Stimulated activated effector memory CD8-positive, alpha-beta T cell treated with anti-CD3 and anti-CD28 coated beads, Interleukin-12 subunit alpha, Interleukin-12 subunit beta, amount 100 ng/mL, for 72 hours (primary cell): Measurements from ENCODE around the gene RAB30.
A peak's percentile ranks its signal among the peaks of the same experiment; 100 is the strongest.
"Not testable (repeated sequence)": the region's sequence is repeated elsewhere in the genome, so short reads cannot be mapped to it uniquely, and the experiment has no call there.

Source experiments
- ATAC-seq: fragments of 150-1000 bp; cut with Tn5 transposase; 2 replicates; pipeline ENCODE4 v1.10.0; 2021
- DNase-seq, 2 donors: peaks; one replicate each; pipeline ENCODE4 v3.0.0; 2021 to 2022; ENCODE audit warnings: low spot score in 2 of 2
- H3K27ac Mint-ChIP-seq: one replicate; pipeline ENCODE4 v1.8.0; 2022; ENCODE audit warnings: mild to moderate bottlenecking, mixed read lengths
- H3K36me3 Mint-ChIP-seq: one replicate; pipeline ENCODE4 v1.8.0; 2022; ENCODE audit warnings: mild to moderate bottlenecking, mixed read lengths
- H3K4me1 Mint-ChIP-seq: one replicate; pipeline ENCODE4 v1.8.0; 2022; ENCODE audit warnings: mixed read lengths
- H3K4me3 Mint-ChIP-seq: one replicate; pipeline ENCODE4 v1.8.0; 2022; ENCODE audit warnings: mild to moderate bottlenecking, mixed read lengths
- H3K9me3 Mint-ChIP-seq: one replicate; pipeline ENCODE4 v1.8.0; 2022; ENCODE audit warnings: mixed read lengths

Gene RAB30

GRCh38 chr11:82974851-82975250, 96.8 kb downstream of the RAB30 start:
- Mint-ChIP-seq H3K27ac (no peak overlapping the region), H3K4me1 (peaks cover 37% of the 10 kb centered on the region), H3K4me3 (no peak overlapping the region), H3K9me3 (no peaks in the 10 kb centered on the region), H3K36me3 (no peaks in the 10 kb centered on the region)
- DNase-seq (no peak), ATAC-seq (no peak)

- DNase-seq (no peak), ATAC-seq (no peak)
- Mint-ChIP-seq H3K27ac (no peak overlapping the region), H3K9me3 (no peaks in the 10 kb centered on the region), H3K4me3 (no peak overlapping the region), H3K36me3 (no peaks in the 10 kb centered on the region), H3K4me1 (peaks cover 31% of the 10 kb centered on the region)
Measured at GRCh38 chr11:82974135-82974534, 97.6 kb downstream of the RAB30 start.

- DNase-seq (no peak), ATAC-seq (peak; percentile 11)
- peaks cover 14% of the 10 kb centered on the region for H3K4me1 Mint-ChIP-seq
- H3K4me3 Mint-ChIP-seq: peak overlapping the region; percentile 64
- H3K36me3 Mint-ChIP-seq: no peaks in the 10 kb centered on the region
- peak overlapping the region; percentile 58 for H3K27ac Mint-ChIP-seq
- H3K9me3 Mint-ChIP-seq: no peaks in the 10 kb centered on the region
Measured at GRCh38 chr11:82972103-82972502, 99.6 kb downstream of the RAB30 start.

- H3K9me3 Mint-ChIP-seq, H3K36me3 Mint-ChIP-seq: not testable (repeated sequence)
- DNase-seq (peak in 1 of 2 donors; percentile 75), ATAC-seq (peak; percentile 90)
- Mint-ChIP-seq H3K4me3 (peak overlapping the region; percentile 64), H3K4me1 (peaks cover 14% of the 10 kb centered on the region), H3K27ac (peak overlapping the region; percentile 58)
Measured at GRCh38 chr11:82971519-82971946, 100.2 kb downstream of the RAB30 start.

- peaks cover 17% of the 10 kb centered on the region for H3K4me1 Mint-ChIP-seq
- not testable (repeated sequence) for H3K4me3 Mint-ChIP-seq, H3K36me3 Mint-ChIP-seq, H3K9me3 Mint-ChIP-seq, ATAC-seq, DNase-seq, H3K27ac Mint-ChIP-seq
Measured at GRCh38 chr11:82970507-82971083, 101.1 kb downstream of the RAB30 start.

GRCh38 chr11:82969811-82970210, 101.9 kb downstream of the RAB30 start:
- Mint-ChIP-seq H3K4me3 (no peak overlapping the region), H3K4me1 (peaks cover 20% of the 10 kb centered on the region), H3K36me3 (no peaks in the 10 kb centered on the region), H3K27ac (no peak overlapping the region), H3K9me3 (no peaks in the 10 kb centered on the region)
- no peak for DNase-seq
- no peak for ATAC-seq

- no peaks in the 10 kb centered on the region for H3K9me3 Mint-ChIP-seq
- H3K4me1 Mint-ChIP-seq: peaks cover 25% of the 10 kb centered on the region
- ATAC-seq (no peak), DNase-seq (no peak)
- H3K4me3 Mint-ChIP-seq: no peak overlapping the region
- H3K27ac Mint-ChIP-seq: no peak overlapping the region
- no peaks in the 10 kb centered on the region for H3K36me3 Mint-ChIP-seq
Measured at GRCh38 chr11:82967381-82967780, 104.3 kb downstream of the RAB30 start.

- H3K27ac Mint-ChIP-seq, ATAC-seq, H3K4me3 Mint-ChIP-seq, DNase-seq, H3K9me3 Mint-ChIP-seq: not testable (repeated sequence)
- Mint-ChIP-seq H3K36me3 (peaks cover 11% of the 10 kb centered on the region), H3K4me1 (peaks cover 44% of the 10 kb centered on the region)
Measured at GRCh38 chr11:82962021-82962420, 109.7 kb downstream of the RAB30 start.

GRCh38 chr11:82960779-82961143, 110.9 kb downstream of the RAB30 start:
- Mint-ChIP-seq H3K4me1 (peaks cover 55% of the 10 kb centered on the region), H3K27ac (peak overlapping the region; percentile 17), H3K36me3 (peaks cover 11% of the 10 kb centered on the region), H3K4me3 (peak overlapping the region; percentile 37), H3K9me3 (peaks cover 4% of the 10 kb centered on the region)
- ATAC-seq (no peak), DNase-seq (no peak)

- no peak for DNase-seq
Measured at GRCh38 chr11:82959987-82960778, 111.5 kb downstream of the RAB30 start.

GRCh38 chr11:82955736-82956453, 115.8 kb downstream of the RAB30 start:
- peak overlapping the region; percentile 43 for H3K4me3 Mint-ChIP-seq
- peak; percentile 17 to 76 for DNase-seq
- ATAC-seq: peak; percentile 53
- H3K4me1 Mint-ChIP-seq: peaks cover 53% of the 10 kb centered on the region
- peaks cover 18% of the 10 kb centered on the region for H3K9me3 Mint-ChIP-seq
- H3K27ac Mint-ChIP-seq: peak overlapping the region; percentile 86
- peaks cover 10% of the 10 kb centered on the region for H3K36me3 Mint-ChIP-seq

More at GRCh38 chr11:82959987-82960778, 111.5 kb downstream of the RAB30 start:
- Mint-ChIP-seq H3K36me3 (peaks cover 11% of the 10 kb centered on the region), H3K4me3 (peak overlapping the region; percentile 37), H3K4me1 (peaks cover 56% of the 10 kb centered on the region), H3K9me3 (peaks cover 4% of the 10 kb centered on the region), H3K27ac (peak overlapping the region; percentile 17)
- ATAC-seq: peak; percentile 95

- not testable (repeated sequence) for DNase-seq, H3K4me3 Mint-ChIP-seq
- peaks cover 14% of the 10 kb centered on the region for H3K9me3 Mint-ChIP-seq
Measured at GRCh38 chr11:82950502-82950901, 121.2 kb downstream of the RAB30 start.

GRCh38 chr11:82949352-82949751, 122.3 kb downstream of the RAB30 start:
- H3K27ac Mint-ChIP-seq: no peak overlapping the region
- ATAC-seq: no peak

More at GRCh38 chr11:82950502-82950901, 121.2 kb downstream of the RAB30 start:
- H3K4me1 Mint-ChIP-seq, ATAC-seq, H3K27ac Mint-ChIP-seq, H3K36me3 Mint-ChIP-seq: not testable (repeated sequence)

GRCh38 chr11:82945682-82946081, 126.0 kb downstream of the RAB30 start:
- Mint-ChIP-seq H3K4me1 (no peaks in the 10 kb centered on the region), H3K36me3 (no peaks in the 10 kb centered on the region), H3K9me3 (no peaks in the 10 kb centered on the region), H3K4me3 (no peak overlapping the region), H3K27ac (no peak overlapping the region)
- no peak for DNase-seq
- no peak for ATAC-seq

More at GRCh38 chr11:82949352-82949751, 122.3 kb downstream of the RAB30 start:
- Mint-ChIP-seq H3K36me3 (no peaks in the 10 kb centered on the region), H3K9me3 (peaks cover 11% of the 10 kb centered on the region), H3K4me1 (no peaks in the 10 kb centered on the region), H3K4me3 (no peak overlapping the region)
- no peak for DNase-seq

- not testable (repeated sequence) for H3K4me3 Mint-ChIP-seq, H3K4me1 Mint-ChIP-seq, ATAC-seq, H3K27ac Mint-ChIP-seq, H3K36me3 Mint-ChIP-seq, H3K9me3 Mint-ChIP-seq, DNase-seq
Measured at GRCh38 chr11:82945041-82945440, 126.7 kb downstream of the RAB30 start.
